Right lobe of liver (tissue), 4 donors: Measurements from ENCODE around the gene BID.

Experiments
- POLR2A ChIP-seq: fragments of 450-650 bp; IDR thresholded peaks from one replicate; pipeline ENCODE4 v1.6.1; 2017; ENCODE audit warnings: antibody characterized with exemption, mild to moderate bottlenecking
- TF ChIP-seq, protein P1 (sequence below), 4 donors: fragments of 200-600 bp in 3 of 4; fragments of 450-650 bp in 1 of 4; IDR thresholded peaks; one replicate each; pipeline versions ENCODE4 v1.5.1 to v1.8.0; 2016 to 2022; ENCODE audit warnings: antibody characterized with exemption in 4 of 4, mild to moderate bottlenecking in 2 of 4
- donor health status: DM: no; HTN: no; CAD: no.
- donor health status: DM: no; HTN: no; CAD: no.
- donor health status: DM: no; HTN: yes; CAD: no.

DNA sequence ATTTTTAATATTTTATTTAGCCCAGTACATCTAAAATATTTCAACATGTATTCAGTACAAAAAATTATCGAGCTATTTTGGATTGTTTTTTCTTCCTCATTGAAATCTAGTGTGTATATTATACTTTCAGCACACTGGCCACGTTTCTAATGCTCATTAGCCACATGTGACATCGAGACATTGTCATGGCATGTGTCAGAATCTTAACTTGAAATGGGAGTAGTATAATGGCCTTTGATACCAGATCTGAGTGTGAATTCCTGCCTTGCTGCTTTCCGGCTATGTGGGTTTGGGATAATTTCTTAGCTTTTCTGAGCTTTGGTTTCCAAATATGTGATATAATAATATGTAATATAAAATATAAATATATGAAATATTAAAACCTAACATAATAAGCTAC lies 81.4 kb downstream of the BID start:
- TF ChIP-seq, protein P1, sequence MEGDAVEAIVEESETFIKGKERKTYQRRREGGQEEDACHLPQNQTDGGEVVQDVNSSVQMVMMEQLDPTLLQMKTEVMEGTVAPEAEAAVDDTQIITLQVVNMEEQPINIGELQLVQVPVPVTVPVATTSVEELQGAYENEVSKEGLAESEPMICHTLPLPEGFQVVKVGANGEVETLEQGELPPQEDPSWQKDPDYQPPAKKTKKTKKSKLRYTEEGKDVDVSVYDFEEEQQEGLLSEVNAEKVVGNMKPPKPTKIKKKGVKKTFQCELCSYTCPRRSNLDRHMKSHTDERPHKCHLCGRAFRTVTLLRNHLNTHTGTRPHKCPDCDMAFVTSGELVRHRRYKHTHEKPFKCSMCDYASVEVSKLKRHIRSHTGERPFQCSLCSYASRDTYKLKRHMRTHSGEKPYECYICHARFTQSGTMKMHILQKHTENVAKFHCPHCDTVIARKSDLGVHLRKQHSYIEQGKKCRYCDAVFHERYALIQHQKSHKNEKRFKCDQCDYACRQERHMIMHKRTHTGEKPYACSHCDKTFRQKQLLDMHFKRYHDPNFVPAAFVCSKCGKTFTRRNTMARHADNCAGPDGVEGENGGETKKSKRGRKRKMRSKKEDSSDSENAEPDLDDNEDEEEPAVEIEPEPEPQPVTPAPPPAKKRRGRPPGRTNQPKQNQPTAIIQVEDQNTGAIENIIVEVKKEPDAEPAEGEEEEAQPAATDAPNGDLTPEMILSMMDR (IDR thresholded peaks at IDR 0.05), result no peak
- no peak for TF ChIP-seq POLR2A
